Hepatocyte (in vitro differentiated cells): ENCODE measurements around the gene ARL14.

Source experiments
- EZH2 ChIP-seq: fragments of 200-600 bp; sonication (generic); IDR thresholded peaks from 2 replicates; pipeline ENCODE4 v1.6.1; 2016; ENCODE audit warnings: antibody characterized with exemption, mild to moderate bottlenecking, borderline replicate concordance
- TF ChIP-seq, protein P1 (sequence below): fragments of 200-600 bp; sonication (generic); IDR thresholded peaks from 2 replicates; pipeline ENCODE4 v1.5.1; 2016; ENCODE audit warnings: antibody characterized with exemption, mild to moderate bottlenecking; ENCODE audit not compliant: poor library complexity

DNA sequence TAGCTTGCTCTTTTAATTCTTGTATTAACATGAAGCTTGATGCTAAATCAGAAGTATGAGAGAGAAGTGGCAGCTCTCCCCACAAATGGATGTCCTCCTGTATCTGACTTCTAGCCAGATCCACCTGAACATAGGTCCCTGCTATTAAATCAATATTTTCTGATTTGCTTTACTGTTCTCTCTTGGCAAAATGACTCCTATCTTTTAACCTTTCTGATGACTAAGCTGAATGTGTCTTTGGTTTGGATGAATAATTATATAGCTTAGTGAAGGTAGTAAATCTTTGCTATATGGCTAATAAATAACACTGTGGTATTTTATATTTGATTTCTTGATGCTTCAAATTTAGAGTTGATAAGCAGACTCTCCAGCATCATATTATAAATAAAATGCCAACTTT, 28.3 kb upstream of the ARL14 start:
- TF ChIP-seq, protein P1, sequence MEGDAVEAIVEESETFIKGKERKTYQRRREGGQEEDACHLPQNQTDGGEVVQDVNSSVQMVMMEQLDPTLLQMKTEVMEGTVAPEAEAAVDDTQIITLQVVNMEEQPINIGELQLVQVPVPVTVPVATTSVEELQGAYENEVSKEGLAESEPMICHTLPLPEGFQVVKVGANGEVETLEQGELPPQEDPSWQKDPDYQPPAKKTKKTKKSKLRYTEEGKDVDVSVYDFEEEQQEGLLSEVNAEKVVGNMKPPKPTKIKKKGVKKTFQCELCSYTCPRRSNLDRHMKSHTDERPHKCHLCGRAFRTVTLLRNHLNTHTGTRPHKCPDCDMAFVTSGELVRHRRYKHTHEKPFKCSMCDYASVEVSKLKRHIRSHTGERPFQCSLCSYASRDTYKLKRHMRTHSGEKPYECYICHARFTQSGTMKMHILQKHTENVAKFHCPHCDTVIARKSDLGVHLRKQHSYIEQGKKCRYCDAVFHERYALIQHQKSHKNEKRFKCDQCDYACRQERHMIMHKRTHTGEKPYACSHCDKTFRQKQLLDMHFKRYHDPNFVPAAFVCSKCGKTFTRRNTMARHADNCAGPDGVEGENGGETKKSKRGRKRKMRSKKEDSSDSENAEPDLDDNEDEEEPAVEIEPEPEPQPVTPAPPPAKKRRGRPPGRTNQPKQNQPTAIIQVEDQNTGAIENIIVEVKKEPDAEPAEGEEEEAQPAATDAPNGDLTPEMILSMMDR: no peak
- no peak for TF ChIP-seq EZH2
